ENCODE measurements around the gene PCSK5. TPM values are rescaled to one million over a fixed set of nuclear protein-coding genes. Genes with fewer than 3 reads are reported as not detected.

PCSK5 gene
- total RNA-seq, 1 experiment from 2014 or later, result 6.9 TPM

- Histone ChIP-seq H3K4me2 (ENCODE audit: low read length) (no peak overlapping the region), H4K20me1 (ENCODE audit: insufficient read depth) (no peaks in the 10 kb centered on the region), H3K79me2 (ENCODE audit: insufficient read depth, low read length) (no peaks in the 10 kb centered on the region), H3K9ac (ENCODE audit: low read length) (no peak overlapping the region), H3K4me1 (ENCODE audit: control insufficient read depth in 1 of 2, insufficient read depth in 2 of 2, low read length in 2 of 2) (peaks cover 5 to 12% of the 10 kb centered on the region in 2 experiments; a peak in 3 of 4 replicates), H3K4me3 (replicated peaks in 1 of 2; ENCODE audit: low read depth in 1 of 2, low read length in 2 of 2) (no peak overlapping the region), H3K27me3 (ENCODE audit: insufficient read depth, low read length) (no peaks in the 10 kb centered on the region), H2AFZ (ENCODE audit: low read depth, low read length, poor library complexity, severe bottlenecking) (no peak overlapping the region), H3K27ac (ENCODE audit: low read depth, low read length) (no peak overlapping the region), H3K36me3 (ENCODE audit: control insufficient read depth in 1 of 2, insufficient read depth in 2 of 2, low read length in 2 of 2) (no peaks in the 10 kb centered on the region), H3K9me3 (ENCODE audit: control insufficient read depth in 1 of 2, insufficient read depth in 1 of 2, low read depth in 1 of 2, low read length in 2 of 2) (no peaks in the 10 kb centered on the region), H3K9me2 (ENCODE audit: insufficient read depth) (no peaks in the 10 kb centered on the region)
- POLR2A ChIA-PET, result no interaction called here
- TF ChIP-seq SRF (IDR thresholded peaks at IDR 0.05; ENCODE audit: low read depth), result no peak
- no peak for TF ChIP-seq REST (IDR thresholded peaks at IDR 0.05; ENCODE audit: low read depth)
- TF ChIP-seq SIN3A (IDR thresholded peaks at IDR 0.05; ENCODE audit: low read depth), result no peak
- TF ChIP-seq FOSL1 (IDR thresholded peaks at IDR 0.05; ENCODE audit: low read depth), result no peak
- no peak for TF ChIP-seq JUND (IDR thresholded peaks at IDR 0.05)
- no peak for TF ChIP-seq ZFX (IDR thresholded peaks at IDR 0.05)
- no peak for TF ChIP-seq ZNF274 (IDR thresholded peaks at IDR 0.05; ENCODE audit: low read depth, low read length)
- no peak for TF ChIP-seq CBX3 (IDR thresholded peaks at IDR 0.05; ENCODE audit: low read depth)
- no peak for TF ChIP-seq ATF3 (IDR thresholded peaks at IDR 0.05)
- TF ChIP-seq ZBTB33 (IDR thresholded peaks at IDR 0.05; ENCODE audit: extremely low read depth, insufficient replicate concordance, low read length), result no peak
- TF ChIP-seq EZH2 (IDR thresholded peaks at IDR 0.05), result no peak
- no peak for TF ChIP-seq POLR2AphosphoS5 (IDR thresholded peaks at IDR 0.05; ENCODE audit: low read depth, low read length)
- TF ChIP-seq POLR2A (IDR thresholded peaks at IDR 0.05; ENCODE audit: borderline replicate concordance, extremely low read depth, insufficient read depth, insufficient read length), result no peak
- TF ChIP-seq ELF1 (IDR thresholded peaks at IDR 0.05; ENCODE audit: borderline replicate concordance, low read depth), result no peak
- no peak for TF ChIP-seq YY1 (IDR thresholded peaks at IDR 0.05; ENCODE audit: extremely low read depth, insufficient replicate concordance, low read depth, low read length)
- TF ChIP-seq CEBPB (IDR thresholded peaks at IDR 0.05; ENCODE audit: low read depth), result no peak
- no peak for TF ChIP-seq SP1 (IDR thresholded peaks at IDR 0.05; ENCODE audit: low read depth)
- TF ChIP-seq MAX (IDR thresholded peaks at IDR 0.05), result no peak
- TF ChIP-seq EZH2phosphoT487 (IDR thresholded peaks at IDR 0.05; ENCODE audit: borderline replicate concordance), result no peak
- TF ChIP-seq EGR1 (IDR thresholded peaks at IDR 0.05; ENCODE audit: low read depth), result no peak
- RAD21 ChIA-PET (ENCODE audit: low non-redundant PET in 1 of 2, low total read pairs in 2 of 2, uncharacterized antibody in 2 of 2, unreplicated experiment in 2 of 2), result no interaction called here
- ATAC-seq (no peak), DNase-seq (ENCODE audit: low read depth, low spot score) (no peak)
- intact Hi-C loops (cut with micrococcal nuclease), result no loop called here
- BruUV-seq (replicated peaks), result no TSS peak
- CTCF ChIA-PET, result no interaction called here
Observed at GRCh38 chr9:76027416-76027815, 136.9 kb downstream of the PCSK5 start.
